HG02870 (cell line): ENCODE measurements around the gene NPL.
A peak's percentile ranks its signal among the peaks of the same experiment; 100 is the strongest.

ENCODE experiments used
- ATAC-seq: cut with Tn5 transposase; IDR thresholded peaks from one replicate; pipeline ENCODE4 v1.9.1; 2021; ENCODE audit warnings: mild to moderate bottlenecking, moderate library complexity; ENCODE audit not compliant: unreplicated experiment

Gene NPL, protein sequence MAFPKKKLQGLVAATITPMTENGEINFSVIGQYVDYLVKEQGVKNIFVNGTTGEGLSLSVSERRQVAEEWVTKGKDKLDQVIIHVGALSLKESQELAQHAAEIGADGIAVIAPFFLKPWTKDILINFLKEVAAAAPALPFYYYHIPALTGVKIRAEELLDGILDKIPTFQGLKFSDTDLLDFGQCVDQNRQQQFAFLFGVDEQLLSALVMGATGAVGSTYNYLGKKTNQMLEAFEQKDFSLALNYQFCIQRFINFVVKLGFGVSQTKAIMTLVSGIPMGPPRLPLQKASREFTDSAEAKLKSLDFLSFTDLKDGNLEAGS

DNA sequence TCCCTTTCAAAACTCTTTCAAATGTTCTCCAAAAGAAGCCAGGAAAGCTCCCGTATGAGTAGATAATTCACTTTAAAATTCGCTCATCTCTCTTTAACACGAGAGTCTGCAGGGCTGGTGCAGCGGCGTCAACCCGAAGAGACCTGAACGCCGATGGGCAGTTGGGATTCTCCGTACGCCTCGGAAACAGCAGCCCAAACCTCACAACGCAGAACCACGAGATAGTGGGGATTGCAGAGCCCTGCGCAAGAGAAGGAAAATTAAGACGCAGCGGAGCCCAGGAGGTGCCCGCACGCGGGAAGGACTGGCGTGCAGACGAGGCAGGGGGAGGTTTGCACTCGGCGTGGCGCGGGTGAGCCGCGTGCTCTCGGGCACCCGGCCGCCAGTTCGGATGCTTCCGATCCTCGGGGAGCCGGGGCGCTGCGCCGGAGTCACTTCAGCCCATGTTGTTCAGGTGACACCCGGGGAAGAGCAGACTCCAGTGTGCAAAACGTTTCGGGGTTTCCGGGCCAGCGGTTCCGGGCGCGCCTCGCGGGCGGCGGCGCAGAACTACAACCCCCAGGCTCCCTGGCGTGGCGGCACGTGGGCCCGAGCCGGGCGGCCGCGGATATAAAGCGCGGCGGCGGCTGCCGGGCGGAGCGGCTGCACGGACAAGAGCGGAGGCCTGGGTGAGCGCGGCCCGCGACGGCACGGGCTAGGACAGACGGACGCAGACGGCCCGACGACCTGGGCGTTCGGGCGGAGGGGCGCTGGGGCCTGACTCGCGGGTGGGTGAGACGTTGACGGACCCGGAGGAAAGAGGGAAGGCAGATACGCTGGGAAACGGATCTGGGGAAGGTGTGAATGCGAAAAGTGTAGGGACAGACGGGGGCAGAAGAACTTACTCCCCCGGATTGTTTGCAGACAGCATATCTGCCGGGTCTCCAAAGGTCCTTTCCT is at the start of gene NPL:
Gene NPL, plus strand, starts transcription at position 636 of the 939 bp plus-strand sequence. CDS start 4,599 bp downstream, outside the sequence.
- peak; percentile 84 for ATAC-seq

DNA sequence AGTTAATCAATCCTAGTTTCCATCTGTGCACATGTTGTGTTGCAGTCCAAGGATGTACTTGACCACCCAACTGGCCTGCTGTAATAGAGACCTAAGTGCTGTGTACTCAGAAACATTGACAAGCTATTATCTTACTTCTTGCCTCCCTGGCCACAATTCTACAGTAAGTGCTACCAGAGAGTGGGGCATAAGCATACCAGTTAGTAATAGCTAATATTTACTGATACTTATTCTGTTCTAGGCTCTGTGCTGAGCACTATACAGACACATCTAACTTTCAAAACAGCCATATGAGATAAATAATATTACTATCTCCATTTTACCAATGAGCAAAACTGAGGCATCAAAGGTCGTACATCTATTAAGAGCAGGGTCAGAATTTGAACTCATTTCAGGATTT is 49.5 kb upstream of the NPL start:
- ATAC-seq: no peak

DNA sequence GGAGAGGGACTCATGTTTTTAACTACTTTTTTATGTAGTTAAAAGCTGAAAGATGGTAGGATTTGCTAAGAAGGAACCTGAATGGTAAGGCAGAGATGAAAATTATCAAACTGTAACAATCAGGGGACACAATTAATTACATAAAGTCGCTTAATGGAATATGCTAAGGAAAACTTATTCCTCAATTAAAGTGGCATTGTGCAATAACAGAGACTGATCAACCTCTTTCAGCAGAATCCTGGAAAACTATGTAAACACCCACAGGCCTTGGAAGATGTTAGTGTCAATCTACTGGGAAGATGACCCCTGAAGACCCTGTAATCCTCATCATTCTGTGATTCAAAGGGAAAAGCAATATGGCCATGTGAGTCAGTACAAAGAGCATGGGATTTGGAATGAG is 46.8 kb upstream of the NPL start:
- no peak for ATAC-seq

DNA sequence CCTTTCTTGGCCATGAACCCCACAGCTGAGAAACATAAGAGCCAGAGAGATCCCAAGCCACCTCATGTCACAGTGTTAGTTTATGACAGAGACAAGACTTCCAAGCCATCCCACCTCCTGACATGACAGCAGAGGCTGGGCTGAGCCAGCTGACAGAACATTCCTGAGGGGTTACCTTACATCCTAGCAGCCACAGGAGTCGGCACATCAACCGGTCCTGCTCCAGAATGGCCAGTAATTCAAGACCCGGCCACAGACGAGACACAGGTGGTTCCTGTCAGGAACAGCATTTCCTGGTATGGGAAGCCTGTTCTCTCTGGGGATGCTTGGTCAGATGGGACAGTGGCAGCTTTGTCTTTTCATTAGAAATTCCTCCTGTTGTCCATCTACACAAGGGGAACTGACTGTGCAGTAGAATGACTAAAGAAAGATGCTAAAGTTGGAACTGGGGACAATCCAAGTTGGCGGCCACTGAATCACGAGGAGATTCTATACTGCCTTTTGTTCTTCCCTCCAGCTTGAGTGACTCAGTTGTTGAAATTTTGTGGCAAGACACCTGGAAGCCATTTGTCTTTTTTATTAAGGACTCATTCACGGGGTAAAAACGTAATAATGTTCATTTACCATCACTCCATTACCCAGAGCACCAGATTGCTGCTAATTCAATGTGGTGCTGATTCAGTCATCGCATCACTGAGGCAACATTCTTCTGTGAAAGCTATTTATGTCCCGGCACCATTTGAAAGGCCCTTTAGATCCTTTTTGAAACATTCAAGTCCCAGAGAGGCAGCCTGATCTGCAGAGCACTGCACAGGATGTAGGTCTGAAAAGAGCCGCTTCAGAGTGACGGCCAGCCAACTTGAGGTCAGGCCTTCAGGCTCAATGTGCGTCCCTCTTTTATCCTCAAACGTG is 37.2 kb upstream of the NPL start:
- ATAC-seq: no peak

DNA sequence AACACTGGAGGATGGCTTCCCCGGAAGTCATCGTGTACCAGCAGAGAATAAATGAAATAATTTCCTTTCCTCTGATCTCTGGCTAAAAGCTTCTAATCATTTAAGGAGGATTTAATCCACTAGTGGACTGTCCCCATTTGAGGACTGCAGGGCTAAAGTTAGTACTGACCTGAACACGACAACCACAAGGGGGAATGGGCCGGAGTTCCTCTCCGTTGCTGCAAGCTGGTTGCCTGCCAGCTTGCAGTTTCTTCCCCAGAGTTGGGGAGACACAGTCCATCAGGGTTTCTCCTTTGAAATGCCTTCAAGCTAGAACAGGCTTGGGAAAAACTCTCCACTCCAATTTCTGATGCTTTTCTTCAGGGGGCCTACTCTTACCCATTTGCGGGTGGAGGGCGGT is 35.5 kb upstream of the NPL start:
- no peak for ATAC-seq

DNA sequence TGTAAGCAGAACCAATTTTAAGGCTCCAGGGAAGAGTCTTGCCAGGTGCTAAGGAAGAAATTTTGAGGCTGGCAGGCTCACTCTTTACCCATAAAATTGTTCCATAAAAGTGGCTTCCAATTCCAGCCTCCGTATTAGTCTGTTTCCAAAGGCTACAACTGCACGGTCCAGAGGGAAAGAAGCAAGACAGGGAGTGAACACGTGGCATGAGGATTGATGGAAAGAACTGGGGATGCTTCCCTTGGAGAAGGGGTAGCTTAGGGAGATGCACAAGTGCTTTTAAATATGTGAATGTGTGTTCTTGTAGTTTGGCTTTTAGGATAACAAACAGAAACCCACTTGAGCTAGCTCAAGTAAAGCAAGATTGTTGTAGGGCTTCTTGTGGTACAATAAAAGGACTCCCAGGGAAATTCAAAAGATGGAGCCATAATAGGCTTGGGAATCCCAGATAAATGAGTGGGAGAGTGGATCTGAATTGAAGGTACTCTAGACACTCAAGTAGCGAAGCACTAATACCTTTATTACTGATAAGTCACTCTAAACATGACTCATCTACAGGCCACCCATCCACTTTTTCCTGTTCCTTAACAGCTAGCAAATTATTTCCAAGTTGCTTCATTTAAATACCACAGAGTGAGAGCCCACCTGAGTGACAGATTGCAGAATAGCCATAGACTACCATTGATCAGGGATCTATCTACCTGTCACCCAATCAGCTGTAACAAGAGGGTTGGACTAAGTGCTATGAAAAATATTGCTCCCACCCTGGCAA is 34.8 kb upstream of the NPL start:
- ATAC-seq: no peak

DNA sequence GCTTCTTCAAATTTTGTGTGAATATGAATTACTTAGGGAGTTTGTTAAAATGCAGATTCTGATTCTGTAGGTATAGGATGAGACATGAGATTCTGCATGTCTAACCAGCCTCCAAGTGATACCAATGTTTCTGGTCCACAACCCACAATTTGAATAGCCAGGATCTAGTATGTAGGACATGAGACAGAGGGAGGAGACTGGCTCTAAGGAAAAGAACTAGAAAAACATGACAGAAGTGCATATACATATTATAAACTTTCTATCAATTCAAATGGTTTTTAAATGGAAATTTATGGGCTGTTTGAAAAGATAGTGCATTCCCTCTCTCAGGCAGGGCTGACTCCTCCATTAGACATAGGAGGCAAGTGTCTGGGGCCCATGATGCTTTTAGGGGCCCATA is 33.9 kb upstream of the NPL start:
- no peak for ATAC-seq

DNA sequence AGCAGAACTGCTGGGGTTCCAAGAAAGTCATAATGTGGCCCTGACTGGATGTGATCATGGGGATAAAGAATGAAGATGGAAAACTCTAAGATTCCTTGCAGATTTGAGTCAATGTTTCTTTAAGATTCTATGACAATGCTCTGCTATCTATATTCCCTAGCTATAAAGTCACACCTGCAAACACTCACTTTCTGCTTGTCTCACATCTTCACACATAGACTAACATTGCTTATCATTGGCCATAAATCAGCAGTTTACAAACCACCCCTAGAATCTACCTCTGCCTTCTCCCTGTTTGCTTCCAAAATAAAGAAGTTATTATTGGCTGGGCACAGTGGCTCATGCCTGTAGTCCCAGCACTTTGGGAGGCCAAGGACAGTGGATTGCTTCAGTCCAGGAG is 33.1 kb upstream of the NPL start:
- no peak for ATAC-seq

DNA sequence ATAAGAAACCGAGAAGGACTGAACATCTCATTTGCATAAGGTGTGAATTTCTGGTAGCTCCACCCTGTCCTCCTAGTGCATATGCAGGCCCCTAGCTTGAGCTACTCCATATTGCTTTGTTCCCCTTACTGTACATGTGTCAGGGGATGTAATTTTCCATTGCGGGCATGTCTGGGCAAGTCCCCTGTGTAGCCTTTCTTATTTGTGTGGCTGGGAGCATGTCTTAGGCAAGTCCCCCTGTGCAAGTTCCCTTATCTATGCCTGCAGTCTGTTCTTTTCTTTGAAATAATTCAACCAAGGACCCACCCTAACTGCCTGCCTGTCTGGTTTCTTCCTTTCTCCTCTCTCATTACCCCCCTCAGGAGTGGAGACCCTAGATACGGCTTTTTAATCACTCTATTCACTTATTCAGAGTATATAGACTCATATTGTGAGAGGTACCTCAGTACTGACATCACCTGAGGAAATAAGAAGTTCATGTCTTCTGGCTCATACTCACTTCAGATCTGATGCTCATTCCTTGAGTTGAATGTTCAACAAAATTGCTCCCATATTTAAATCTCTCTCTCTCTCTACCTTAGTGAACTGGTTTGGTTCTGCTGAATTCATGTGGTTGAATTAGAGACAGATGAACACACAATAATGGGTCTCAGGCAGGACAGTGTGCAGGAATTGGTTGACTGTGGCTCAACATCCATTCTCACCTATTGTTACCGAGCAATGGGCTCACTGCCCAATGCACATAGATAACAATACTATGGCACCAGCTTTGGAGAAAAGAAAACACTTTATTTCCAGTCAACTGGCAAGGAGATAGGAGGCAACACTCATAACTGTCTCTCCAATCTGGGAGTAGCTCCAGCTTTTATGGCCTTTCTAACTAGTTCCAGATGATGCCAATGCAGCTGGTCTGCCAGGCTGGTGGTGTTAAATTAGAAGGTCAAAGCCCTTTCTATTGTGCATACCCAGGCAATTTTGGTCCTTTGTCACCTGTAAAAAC is 27.9 kb upstream of the NPL start:
- no peak for ATAC-seq

DNA sequence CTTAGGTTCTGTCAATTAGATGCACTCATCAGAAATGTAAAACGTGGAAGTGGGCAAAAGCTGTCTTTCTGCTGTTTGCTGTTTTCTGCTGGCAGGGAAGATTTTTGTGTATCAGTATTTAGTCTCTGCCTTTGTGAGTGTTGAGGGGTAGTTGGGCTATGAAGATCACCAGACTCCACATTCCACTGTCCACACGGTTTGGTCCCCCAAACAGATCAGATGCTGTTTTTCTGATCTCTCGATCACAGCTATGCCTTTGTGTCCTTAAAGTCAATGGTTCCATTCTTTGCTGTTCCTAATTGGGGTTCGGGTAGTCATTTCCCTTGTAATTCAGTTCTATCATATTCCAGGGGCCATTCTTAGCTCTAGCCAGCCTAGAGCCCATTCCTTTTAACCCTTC is 27.0 kb upstream of the NPL start:
- ATAC-seq: no peak

DNA sequence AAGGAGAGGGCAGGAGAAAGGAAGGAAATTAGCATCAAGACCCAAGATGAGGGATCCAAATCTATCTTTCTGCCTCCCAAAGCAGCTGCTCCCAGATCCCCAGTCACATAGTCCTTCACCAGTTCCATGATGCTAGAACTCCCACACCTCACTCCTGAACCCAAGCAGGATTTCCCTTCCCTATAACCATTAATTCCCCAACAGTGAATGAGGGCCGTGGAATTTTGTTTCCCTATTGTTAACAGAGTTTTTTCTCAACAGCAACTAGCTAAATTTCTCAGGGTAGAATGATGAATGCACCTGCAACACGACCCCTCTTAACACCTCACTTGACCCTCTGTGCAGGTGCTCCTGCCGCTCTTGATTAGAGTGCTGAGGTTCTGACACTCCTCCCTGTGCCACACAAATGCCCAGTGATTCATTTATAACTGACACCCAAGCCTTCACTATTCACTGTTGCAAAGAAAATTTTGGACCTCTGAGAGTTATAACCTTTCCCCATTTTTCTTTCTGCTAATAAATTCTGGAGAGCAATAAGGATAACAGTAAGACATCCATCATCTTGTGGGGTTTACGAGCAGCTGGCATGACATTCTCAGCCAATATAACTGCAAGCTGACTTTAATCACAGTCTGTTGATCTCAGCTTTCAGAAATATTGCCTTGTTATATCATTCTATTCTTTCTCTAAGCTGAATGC is 25.4 kb upstream of the NPL start:
- ATAC-seq: no peak

DNA sequence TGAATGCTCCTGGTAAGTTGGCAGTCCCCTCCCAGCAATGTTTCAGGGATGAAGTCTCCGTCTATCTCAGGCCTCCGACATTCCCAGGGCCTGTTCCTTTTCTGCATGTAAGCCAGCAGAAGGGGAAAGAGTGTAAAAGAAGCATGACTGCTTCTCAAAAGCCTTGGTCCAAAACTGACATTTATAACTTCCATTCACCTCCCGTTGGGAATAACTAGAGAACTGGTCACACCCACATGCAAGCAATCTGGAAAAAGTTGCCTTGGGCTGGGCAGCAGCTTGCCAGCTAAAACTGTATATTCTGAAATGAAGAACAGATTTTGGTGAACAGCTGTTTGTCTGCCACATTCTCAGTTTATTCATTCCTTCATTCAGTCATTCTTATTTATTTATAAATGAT is 24.2 kb upstream of the NPL start:
- ATAC-seq: no peak

DNA sequence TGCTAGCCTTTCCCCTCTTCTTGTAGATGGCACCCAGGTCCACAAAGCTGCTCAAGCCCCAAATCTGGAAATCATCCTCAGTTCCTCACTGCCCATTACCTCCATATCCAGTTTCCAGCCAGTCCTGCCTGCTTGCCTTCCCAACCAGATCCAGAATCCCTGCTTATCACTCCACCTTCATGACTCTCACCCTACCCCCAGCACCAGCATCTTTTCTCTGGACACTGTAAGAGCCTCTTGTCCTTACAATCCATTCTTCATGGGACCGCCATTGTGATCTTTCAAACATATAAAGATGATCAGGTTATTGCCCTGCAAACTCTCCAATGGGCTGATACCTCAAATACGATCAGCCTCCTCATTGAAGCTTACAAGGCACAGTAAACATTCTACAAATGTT is 23.5 kb upstream of the NPL start:
- no peak for ATAC-seq

DNA sequence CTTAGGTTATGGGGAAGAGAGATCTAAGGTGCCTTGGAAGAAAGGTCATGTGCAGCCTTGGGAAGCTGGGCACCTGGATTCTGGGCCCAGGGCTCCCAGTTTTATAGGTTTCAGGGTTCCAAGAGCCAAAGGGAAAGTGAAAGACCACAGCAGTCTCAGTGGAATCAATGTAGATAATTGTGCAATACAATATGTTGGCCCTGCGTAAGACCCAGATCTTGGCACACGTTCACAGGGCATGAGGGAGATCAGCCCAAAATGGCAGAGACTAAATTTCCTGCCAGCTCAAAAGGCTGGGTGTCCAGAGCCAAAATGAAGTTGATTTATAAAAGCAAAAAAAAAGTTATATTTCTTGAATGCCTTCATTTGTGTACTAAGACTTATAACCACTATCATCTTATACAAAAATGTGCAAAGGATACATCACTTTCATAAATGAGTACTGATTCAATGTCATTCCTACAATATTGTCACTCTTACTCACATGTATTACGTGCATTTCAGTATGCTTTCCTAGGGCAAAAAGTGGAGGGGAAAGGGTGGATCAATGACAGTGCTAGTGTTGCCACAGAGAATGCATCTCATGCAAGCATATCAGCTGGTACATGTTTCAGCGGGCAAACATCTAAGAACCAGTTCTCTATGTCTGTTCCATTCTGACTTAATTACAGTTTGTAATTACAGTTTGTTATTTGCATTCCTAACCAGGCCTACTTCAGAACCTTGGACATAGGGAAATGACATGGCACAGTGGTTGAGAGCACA is 22.5 kb upstream of the NPL start:
- no peak for ATAC-seq

DNA sequence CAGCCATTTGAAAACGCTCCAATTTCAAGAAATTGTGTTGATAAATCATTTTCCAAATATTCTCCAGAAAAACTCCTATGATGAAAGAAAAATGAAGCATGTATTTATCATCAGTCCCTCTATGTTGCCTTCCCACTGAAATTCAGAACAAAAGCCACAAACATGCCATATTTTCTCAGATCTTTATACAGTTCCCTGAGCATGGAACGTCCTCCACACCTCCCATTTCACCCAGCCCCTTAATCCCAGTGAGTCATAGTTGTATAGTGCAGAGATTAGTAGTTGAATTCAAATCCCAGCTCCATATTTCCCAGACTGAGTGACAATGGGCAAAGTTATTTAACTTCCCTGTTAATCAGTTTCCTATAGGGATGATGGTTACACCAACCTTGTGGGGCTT is 20.6 kb upstream of the NPL start:
- no peak for ATAC-seq

DNA sequence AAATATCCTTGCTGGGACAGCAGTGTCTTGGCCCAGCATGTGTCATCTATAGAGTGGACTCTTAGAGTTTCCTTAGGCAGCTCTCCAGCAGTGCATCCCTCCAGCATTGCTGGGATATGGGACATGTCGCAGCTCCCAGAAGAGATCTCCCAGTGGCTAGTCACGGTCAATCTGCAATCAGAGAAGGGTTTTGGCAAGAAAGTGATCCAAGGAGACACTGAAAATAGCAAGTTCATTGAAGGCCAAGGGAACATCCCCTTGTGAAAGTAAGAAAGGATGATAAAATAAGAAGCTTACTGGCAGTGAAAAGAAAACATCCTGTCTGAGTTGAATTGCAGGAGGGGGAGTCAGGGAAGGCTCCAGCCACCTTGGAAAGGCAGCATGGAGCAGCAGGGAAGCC is 19.3 kb upstream of the NPL start:
- ATAC-seq: no peak

DNA sequence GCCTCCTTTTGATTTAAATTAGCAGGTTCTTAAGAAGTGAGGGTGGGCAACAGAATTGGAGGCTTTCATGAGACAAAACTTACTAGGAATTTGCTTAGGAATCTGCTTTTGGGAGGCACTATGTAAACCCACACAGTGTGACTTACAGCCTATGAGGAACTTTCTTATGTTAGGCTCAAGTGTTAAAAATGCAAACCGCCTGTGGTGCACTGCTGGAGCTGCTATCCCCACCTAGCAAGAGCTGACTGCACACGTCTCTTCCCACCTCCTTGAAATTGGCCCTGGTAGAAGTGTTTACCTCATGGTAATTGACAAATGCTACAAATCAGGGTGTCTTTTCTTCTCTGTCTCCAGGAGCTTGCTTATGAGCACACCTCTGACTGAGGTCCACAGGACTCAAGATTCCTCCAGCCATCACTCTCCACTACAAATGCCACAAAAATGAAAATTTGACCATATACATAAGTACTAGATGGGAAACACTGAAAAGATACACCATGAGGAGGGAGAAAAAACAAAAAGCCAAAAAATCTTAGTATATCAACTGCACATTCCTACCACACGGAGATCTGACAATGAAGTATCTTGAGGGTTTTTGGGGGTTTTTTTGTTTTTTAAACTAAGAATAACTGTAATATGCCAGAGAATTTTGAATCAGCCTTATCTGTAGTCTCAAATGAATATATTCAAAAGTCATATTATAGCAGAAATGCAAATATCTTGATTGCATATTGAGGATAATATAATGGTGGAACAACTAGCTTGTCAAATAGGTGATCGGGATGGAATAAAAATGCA is 18.2 kb upstream of the NPL start:
- ATAC-seq: no peak
